Activated CD4-positive, alpha-beta memory T cell treated with anti-CD3 and anti-CD28 coated beads for 36 hours (primary cell): ENCODE results near the gene LRCH4. TPM values are rescaled to one million over a fixed set of nuclear protein-coding genes. Genes with fewer than 3 reads are reported as not detected.
"Not testable (repeated sequence)": the region's sequence is repeated elsewhere in the genome, so short reads cannot be mapped to it uniquely, and the experiment has no call there.

Source experiments
- CTCF ChIA-PET: fragments of 350-600 bp; sonication (Branson Sonifier 250); formaldehyde crosslinking; loops from one replicate; lab custom pipeline; 2021; ENCODE audit warnings: antibody characterized with exemption, inconsistent platforms; lab: Charles Lee
- POLR2A ChIA-PET: fragments of 350-600 bp; sonication (Branson Sonifier 250); formaldehyde crosslinking; loops from one replicate; lab custom pipeline; 2021; ENCODE audit warnings: antibody characterized with exemption; lab: Charles Lee
- DNase-seq: peaks from one replicate; pipeline ENCODE4 v3.0.0-alpha.2; 2020
- H3K27ac Mint-ChIP-seq: one replicate; pipeline ENCODE4 v1.8.0; 2021; ENCODE audit warnings: mixed read lengths
- H3K27me3 Mint-ChIP-seq: one replicate; pipeline ENCODE4 v1.8.0; 2021; ENCODE audit warnings: mixed read lengths
- H3K36me3 Mint-ChIP-seq: one replicate; pipeline ENCODE4 v1.8.0; 2021; ENCODE audit warnings: mixed read lengths
- H3K4me1 Mint-ChIP-seq: one replicate; pipeline ENCODE4 v1.8.0; 2021; ENCODE audit warnings: low read depth, mixed read lengths
- H3K4me3 Mint-ChIP-seq: one replicate; pipeline ENCODE4 v1.8.0; 2021; ENCODE audit warnings: mild to moderate bottlenecking, mixed read lengths
- H3K9me3 Mint-ChIP-seq: one replicate; pipeline ENCODE4 v1.8.0; 2021; ENCODE audit warnings: mixed read lengths
- intact Hi-C: fragments of 100-400 bp; cut with micrococcal nuclease; formaldehyde crosslinking; loops from one replicate; pipeline ENCODE4 v1.15.1; 2023
- total RNA-seq, 2 experiments: library from RNA; stranded (reverse); gene quantifications; one replicate each; pipeline ENCODE4 v1.2.3, GENCODE V29; 2021

Gene LRCH4
- total RNA-seq, 2 experiments from 2014 or later = 93.4 to 97.7 TPM

DNA sequence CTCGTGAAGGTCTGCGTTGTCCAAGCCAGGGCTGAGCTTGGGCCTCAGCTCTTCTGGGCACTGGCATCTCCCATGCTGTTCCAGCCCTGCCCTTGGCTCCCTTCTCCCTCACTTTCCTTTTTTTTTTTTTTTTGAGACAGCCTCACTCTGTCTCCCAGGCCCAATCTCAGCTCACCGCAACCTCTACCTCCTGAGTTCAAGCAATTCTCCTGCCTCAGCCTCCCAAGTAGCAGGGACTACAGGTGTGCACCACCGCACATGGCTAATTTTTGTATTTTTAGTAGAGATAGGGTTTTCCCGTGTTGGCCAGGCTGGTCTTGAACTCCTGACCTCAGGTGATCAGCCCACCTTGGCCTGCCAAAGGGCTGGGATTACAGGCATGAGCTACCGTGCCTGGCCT is 21.5 kb downstream of the LRCH4 start:
- intact Hi-C loops = loop anchor here (1.0 to 5.0 kb wide), 2 partner anchors 128 to 161 kb away; partner anchors contain the start of gene GIGYF1
- POLR2A ChIA-PET = interaction anchor here (1.3 kb wide), 1 partner anchor 21 kb away, joined by 4 read pairs; the partner anchor contains the start of genes FBXO24 and LRCH4
- H3K36me3 Mint-ChIP-seq = peaks cover 22% of the 10 kb centered on the region
- not testable (repeated sequence) for H3K27me3 Mint-ChIP-seq, DNase-seq, H3K27ac Mint-ChIP-seq, H3K4me3 Mint-ChIP-seq, H3K9me3 Mint-ChIP-seq
- CTCF ChIA-PET = interaction anchor here (0.7 to 9.7 kb wide), 23 partner anchors 9 to 288 kb away, joined by 3 to 104 read pairs (median 7); partner anchors contain the start of genes AGFG2, FBXO24, LRCH4 and MOSPD3
- H3K4me1 Mint-ChIP-seq = peaks cover 19% of the 10 kb centered on the region

DNA sequence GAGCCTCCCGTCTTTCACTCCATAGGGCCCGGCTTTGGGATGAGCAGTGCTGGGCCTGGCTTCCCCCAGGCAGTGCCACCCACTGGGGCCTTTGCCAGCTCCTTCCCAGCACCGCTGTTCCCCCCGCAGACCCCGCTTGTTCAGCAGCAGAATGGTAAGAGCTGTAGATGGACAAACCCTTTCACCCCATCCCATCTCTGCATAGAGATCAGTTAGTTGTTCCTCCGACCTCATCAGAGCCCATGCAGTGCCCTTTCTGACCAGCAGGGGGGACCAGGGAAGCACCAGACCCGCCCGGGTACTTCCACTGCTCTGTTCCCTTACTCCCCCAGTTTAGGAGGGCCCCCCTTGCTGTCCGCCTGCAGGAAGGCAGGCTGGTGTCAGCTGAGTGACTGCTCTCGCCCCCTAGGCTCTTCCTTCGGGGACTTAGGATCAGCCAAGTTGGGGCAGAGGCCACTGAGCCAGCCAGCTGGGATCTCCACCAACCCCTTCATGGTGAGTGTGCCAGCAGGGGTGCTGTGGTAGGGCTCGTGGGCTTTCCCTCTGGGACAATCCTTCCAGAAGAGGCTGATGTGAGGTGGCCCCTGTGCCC is 22.0 kb downstream of the LRCH4 start:
- Mint-ChIP-seq H3K4me3 (no peak overlapping the region), H3K9me3 (no peaks in the 10 kb centered on the region), H3K36me3 (peaks cover 24% of the 10 kb centered on the region), H3K27ac (no peak overlapping the region), H3K4me1 (peaks cover 18% of the 10 kb centered on the region), H3K27me3 (no peaks in the 10 kb centered on the region)
- ChIA-PET CTCF (interaction anchor here (0.6 to 9.7 kb wide), 24 partner anchors 8 to 289 kb away, joined by 3 to 104 read pairs (median 6); partner anchors contain the start of genes AGFG2, FBXO24, LRCH4 and MOSPD3), POLR2A (no interaction called here)
- intact Hi-C loops = loop anchor here (1.0 to 5.0 kb wide), 2 partner anchors 128 to 161 kb away; partner anchors contain the start of gene GIGYF1
- peak; percentile 86 for DNase-seq

DNA sequence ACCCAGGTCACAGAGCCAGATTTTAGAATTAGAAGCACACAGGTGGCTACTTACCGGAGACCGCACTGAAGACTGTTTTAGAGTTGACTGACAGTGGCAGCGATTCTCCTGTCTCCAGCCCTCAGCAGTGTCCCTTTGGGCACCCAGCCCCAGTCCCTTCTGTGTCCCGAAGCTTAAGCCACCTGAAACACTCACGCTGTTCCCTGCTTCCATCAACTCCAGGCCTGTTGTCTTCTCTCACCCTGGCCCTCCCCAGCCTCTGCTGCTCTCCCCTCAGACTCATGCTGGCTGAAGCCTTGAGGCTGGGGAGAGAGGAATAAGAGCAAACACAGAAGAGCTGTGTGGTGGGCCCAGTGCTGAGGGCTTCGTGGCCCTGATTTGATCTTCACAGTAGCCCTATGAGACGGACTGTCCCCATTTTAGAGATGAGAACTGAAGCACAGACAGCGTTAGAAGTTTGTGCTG is 22.8 kb downstream of the LRCH4 start:
- no peak overlapping the region for H3K27ac Mint-ChIP-seq
- intact Hi-C loops = loop anchor here (5.0 kb wide), 1 partner anchor 129 kb away; the partner anchor contains the start of gene GIGYF1
- H3K4me1 Mint-ChIP-seq = peaks cover 13% of the 10 kb centered on the region
- ChIA-PET CTCF (interaction anchor here (0.6 to 9.7 kb wide), 15 partner anchors 7 to 165 kb away, joined by 3 to 104 read pairs (median 9); partner anchors contain the start of genes AGFG2, FBXO24, LRCH4 and TSC22D4), POLR2A (no interaction called here)
- H3K27me3 Mint-ChIP-seq = no peaks in the 10 kb centered on the region
- H3K9me3 Mint-ChIP-seq = no peaks in the 10 kb centered on the region
- H3K36me3 Mint-ChIP-seq = peaks cover 26% of the 10 kb centered on the region
- DNase-seq = no peak
- H3K4me3 Mint-ChIP-seq = no peak overlapping the region

DNA sequence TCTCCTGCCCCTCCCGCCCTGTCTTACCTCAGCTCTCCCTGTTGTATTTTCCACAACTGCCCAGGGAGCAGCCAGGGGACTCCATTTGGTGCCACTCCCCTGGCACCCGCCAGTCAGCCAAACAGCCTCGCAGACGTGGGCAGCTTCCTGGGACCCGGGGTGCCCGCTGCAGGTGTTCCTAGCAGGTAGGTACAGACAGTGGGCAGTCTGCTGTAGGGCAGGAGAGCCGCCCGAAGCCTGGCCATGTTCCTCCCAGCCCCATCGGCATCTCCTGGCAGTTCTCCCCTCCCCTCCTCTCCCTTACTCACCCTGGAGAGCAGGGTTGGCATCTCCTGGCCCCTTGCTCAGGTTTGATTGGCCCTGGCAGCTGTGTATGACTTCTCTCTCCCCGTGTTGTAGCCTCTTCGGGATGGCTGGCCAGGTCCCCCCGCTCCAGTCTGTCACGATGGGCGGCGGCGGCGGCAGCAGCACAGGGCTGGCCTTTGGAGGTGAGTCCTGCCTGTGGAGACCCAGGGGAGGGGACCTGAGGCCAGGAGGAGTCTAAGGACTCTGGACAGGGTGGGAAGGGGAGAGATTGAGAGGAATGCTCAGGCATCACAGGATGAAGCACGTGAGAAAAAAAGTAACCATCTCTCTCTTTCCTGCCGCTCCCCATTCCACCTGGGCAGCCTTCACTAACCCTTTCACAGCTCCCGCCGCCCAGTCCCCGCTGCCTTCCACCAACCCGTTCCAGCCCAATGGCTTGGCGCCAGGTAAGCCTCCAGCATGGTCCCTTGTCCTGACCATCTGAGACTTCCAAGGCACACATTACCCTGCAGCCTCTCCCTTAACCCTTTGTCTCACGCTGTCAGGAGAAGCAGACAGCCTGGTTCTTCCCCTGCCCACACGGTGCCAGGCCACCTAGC is 23.5 kb downstream of the LRCH4 start:
- no peak for DNase-seq
- H3K4me1 Mint-ChIP-seq = peaks cover 11% of the 10 kb centered on the region
- no peaks in the 10 kb centered on the region for H3K9me3 Mint-ChIP-seq
- H3K27ac Mint-ChIP-seq = no peak overlapping the region
- H3K27me3 Mint-ChIP-seq = no peaks in the 10 kb centered on the region
- POLR2A ChIA-PET = no interaction called here
- intact Hi-C loops = loop anchor here (5.0 kb wide), 1 partner anchor 130 kb away; the partner anchor contains the start of gene GIGYF1
- CTCF ChIA-PET = interaction anchor here (0.8 to 9.7 kb wide), 10 partner anchors 15 to 162 kb away, joined by 3 to 104 read pairs (median 10); partner anchors contain the start of genes AGFG2, FBXO24, LRCH4 and TSC22D4
- peaks cover 29% of the 10 kb centered on the region for H3K36me3 Mint-ChIP-seq
- H3K4me3 Mint-ChIP-seq = no peak overlapping the region

DNA sequence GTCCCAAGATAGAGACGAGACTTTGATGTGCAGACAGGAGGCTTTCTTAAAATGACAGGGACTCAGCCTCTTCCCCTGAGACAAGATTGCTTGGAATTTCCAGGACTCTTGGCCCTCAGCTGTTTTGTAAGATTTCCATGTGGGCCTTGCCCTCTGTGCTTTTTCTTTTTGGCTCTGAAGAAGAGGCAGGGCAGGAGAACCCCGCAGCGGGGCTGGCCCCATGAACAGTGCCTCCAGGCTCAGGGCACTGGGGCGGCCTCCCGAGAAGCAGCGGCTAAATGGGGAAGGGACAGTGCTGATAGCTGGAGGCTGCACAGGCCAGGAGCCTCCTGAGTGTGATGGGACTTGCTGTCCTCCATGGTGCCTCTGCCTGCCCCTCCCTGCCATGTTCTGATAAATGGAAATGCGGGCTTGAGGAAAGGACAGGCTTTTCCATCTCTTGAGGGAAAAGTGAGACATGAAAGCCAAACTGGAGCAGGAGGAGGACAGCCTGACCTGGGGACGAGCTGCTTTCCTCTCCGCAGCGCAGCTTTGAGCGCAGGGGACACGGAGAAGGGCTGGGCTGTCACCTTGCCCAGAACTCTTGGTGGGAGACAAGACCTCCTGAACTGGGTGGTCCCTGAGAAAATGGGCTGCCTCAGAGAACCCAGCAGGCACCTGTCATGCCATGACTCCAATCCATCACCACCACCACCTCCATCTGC is 24.3 kb downstream of the LRCH4 start:
- intact Hi-C loops = loop anchor here (5.0 kb wide), 1 partner anchor 131 kb away; the partner anchor contains the start of gene GIGYF1
- Mint-ChIP-seq H3K36me3 (peaks cover 32% of the 10 kb centered on the region), H3K4me3 (no peak overlapping the region), H3K9me3 (no peaks in the 10 kb centered on the region), H3K27me3 (no peaks in the 10 kb centered on the region), H3K27ac (no peak overlapping the region), H3K4me1 (peaks cover 11% of the 10 kb centered on the region)
- no peak for DNase-seq
- POLR2A ChIA-PET = no interaction called here
- CTCF ChIA-PET = interaction anchor here (0.7 to 9.7 kb wide), 8 partner anchors 16 to 130 kb away, joined by 3 to 104 read pairs (median 5); partner anchors contain the start of genes AGFG2, FBXO24, LRCH4 and TSC22D4

DNA sequence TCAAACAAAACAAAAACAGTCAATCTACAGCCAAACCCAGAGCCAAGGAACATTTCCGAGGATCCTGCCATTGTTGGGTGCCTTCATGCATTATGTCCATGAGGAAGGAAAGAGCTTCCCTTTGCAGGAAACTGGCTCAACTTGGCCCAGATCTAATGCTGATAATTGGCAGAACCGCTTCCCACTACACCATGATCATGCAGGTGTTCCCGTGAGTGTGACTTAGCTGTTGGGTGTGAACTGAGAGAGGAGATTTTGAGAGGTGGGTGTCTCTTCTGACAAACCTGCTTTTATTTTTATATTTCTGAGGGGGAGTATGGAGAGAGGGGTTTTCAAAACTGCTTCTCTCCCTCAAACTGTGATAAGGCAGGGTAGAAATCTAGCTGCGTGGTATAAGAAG is 26.8 kb downstream of the LRCH4 start:
- Mint-ChIP-seq H3K27me3 (no peaks in the 10 kb centered on the region), H3K9me3 (no peaks in the 10 kb centered on the region), H3K4me1 (peaks cover 15% of the 10 kb centered on the region), H3K36me3 (peaks cover 37% of the 10 kb centered on the region), H3K27ac (peak overlapping the region; percentile 18), H3K4me3 (no peak overlapping the region)
- intact Hi-C loops = loop anchor here (1.0 kb wide), 2 partner anchors 14 to 90 kb away; no protein-coding TSS in a partner anchor
- DNase-seq = no peak
- ChIA-PET CTCF (interaction anchor here (0.7 to 9.7 kb wide), 26 partner anchors 12 to 180 kb away, joined by 3 to 132 read pairs (median 5); partner anchors contain the start of genes AGFG2, FBXO24, LRCH4 and SAP25), POLR2A (interaction anchor here (0.6 to 1.6 kb wide), 4 partner anchors 10 to 1287 kb away, joined by 3 to 4 read pairs (median 3); partner anchors contain the start of gene POP7)

DNA sequence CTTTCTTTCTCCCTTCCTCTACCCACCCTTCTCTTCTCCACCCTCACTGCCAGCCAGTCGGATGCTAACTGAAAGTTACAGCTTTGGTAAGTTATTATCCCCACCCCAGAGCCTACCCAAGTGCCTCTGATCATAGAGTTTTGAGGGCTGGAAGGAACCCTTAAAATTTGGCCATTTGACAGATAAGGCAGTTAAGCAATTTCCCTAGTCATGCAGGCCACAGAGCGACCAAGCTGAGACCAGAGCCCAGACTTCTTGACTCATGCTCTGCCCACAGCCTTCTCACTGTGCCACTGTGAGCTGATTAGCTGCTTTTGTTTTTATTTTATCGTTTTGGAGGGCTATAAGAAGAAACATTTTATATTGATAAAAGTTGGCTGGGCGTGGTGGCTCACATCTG is 29.4 kb downstream of the LRCH4 start:
- Mint-ChIP-seq H3K27ac (no peak overlapping the region), H3K4me3 (no peak overlapping the region), H3K36me3 (peaks cover 41% of the 10 kb centered on the region), H3K4me1 (peaks cover 11% of the 10 kb centered on the region), H3K9me3 (no peaks in the 10 kb centered on the region), H3K27me3 (no peaks in the 10 kb centered on the region)
- no peak for DNase-seq
- intact Hi-C loops = no loop called here
- ChIA-PET CTCF (interaction anchor here (1.0 to 7.3 kb wide), 5 partner anchors 8 to 136 kb away, joined by 3 to 132 read pairs (median 4); partner anchors contain the start of gene AGFG2), POLR2A (interaction anchor here (1.2 kb wide), 1 partner anchor 13 kb away, joined by 4 read pairs; no protein-coding TSS in a partner anchor)

DNA sequence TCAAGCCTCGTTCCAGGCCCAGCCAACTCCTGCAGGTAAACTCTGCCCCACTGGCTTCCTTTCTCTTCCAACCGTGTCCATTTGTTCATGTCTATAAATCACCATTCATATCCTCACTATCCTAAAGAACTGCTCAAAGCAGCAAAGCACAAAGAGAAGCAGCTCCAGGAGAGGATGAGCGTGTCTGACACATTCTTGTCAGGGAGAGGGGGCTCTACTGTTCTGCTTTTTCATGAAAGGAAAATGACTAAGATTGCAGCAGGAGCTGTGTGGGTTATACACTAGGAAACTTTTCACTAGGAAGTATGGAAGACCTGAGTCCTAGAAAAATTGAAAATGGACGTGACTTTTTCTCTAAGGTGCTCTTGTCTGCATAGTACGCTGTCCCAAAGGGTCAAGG is 30.2 kb downstream of the LRCH4 start:
- ChIA-PET POLR2A (no interaction called here), CTCF (interaction anchor here (0.7 to 7.3 kb wide), 7 partner anchors 9 to 150 kb away, joined by 3 to 132 read pairs (median 7); partner anchors contain the start of genes AGFG2 and POP7)
- H3K27me3 Mint-ChIP-seq = no peaks in the 10 kb centered on the region
- peaks cover 40% of the 10 kb centered on the region for H3K36me3 Mint-ChIP-seq
- H3K9me3 Mint-ChIP-seq = no peaks in the 10 kb centered on the region
- DNase-seq = no peak
- H3K27ac Mint-ChIP-seq = peak overlapping the region; percentile 56
- H3K4me1 Mint-ChIP-seq = peaks cover 12% of the 10 kb centered on the region
- no peak overlapping the region for H3K4me3 Mint-ChIP-seq
- intact Hi-C loops = no loop called here

DNA sequence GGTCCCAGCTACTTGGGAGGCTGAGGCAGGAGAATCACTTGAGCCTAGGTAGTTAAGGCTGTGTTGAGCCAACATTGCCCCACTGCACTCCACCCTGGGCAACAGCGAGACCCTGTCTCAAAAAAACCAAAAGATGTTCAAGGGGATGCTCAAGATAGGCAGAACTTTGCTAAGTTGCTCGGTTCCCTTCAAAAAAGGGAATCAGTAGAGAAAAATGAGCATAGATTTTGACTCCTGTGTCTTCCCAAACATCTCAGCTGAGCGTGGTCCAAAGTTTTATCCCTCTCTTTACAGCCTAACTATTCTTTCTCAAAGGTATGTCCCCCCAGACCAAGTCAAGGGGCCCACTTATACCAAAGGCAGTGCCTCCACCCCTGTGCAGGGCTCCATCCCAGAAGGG is 32.9 kb downstream of the LRCH4 start:
- peak overlapping the region; percentile 36 for H3K27ac Mint-ChIP-seq
- H3K4me3 Mint-ChIP-seq = no peak overlapping the region
- DNase-seq = no peak
- no peaks in the 10 kb centered on the region for H3K9me3 Mint-ChIP-seq
- H3K27me3 Mint-ChIP-seq = no peaks in the 10 kb centered on the region
- ChIA-PET POLR2A (no interaction called here), CTCF (no interaction called here)
- peaks cover 31% of the 10 kb centered on the region for H3K4me1 Mint-ChIP-seq
- intact Hi-C loops = no loop called here
- peaks cover 48% of the 10 kb centered on the region for H3K36me3 Mint-ChIP-seq

DNA sequence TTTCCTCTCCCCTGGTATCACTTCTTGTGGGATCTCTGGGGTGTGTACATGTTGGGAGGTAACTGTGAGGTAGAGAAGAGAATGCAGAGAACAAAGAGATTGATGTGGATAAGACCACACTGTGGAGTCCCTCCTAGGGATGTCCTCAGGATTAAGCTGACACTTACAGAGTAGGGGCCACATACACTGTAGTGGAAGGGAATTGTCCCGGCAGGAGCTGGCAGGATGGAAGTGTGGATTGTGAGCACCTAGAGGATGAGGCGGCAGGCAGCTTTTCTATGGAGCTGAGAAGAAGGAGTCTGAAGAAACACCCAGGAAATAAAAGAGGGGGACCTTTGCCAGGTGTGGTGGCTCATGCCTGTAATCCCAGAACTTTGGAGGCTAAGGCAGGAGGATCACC is 33.4 kb downstream of the LRCH4 start:
- ChIA-PET CTCF (no interaction called here), POLR2A (no interaction called here)
- Mint-ChIP-seq H3K36me3 (peaks cover 47% of the 10 kb centered on the region), H3K4me3 (no peak overlapping the region), H3K27ac (peak overlapping the region; percentile 2), H3K4me1 (peaks cover 36% of the 10 kb centered on the region), H3K27me3 (no peaks in the 10 kb centered on the region), H3K9me3 (no peaks in the 10 kb centered on the region)
- intact Hi-C loops = no loop called here
- no peak for DNase-seq
